SH-SY5Y (cell line): ENCODE measurements around the gene CCNF.

Experiments
- GATA2 ChIP-seq: IDR thresholded peaks from 2 replicates; pipeline ENCODE4 v1.6.1; 2011; ENCODE audit warnings: mild to moderate bottlenecking, low read depth, low read length
- GATA3 ChIP-seq: IDR thresholded peaks from 2 replicates; pipeline ENCODE4 v1.6.1; 2011; ENCODE audit warnings: low read depth, mild to moderate bottlenecking, low read length, moderate library complexity

DNA sequence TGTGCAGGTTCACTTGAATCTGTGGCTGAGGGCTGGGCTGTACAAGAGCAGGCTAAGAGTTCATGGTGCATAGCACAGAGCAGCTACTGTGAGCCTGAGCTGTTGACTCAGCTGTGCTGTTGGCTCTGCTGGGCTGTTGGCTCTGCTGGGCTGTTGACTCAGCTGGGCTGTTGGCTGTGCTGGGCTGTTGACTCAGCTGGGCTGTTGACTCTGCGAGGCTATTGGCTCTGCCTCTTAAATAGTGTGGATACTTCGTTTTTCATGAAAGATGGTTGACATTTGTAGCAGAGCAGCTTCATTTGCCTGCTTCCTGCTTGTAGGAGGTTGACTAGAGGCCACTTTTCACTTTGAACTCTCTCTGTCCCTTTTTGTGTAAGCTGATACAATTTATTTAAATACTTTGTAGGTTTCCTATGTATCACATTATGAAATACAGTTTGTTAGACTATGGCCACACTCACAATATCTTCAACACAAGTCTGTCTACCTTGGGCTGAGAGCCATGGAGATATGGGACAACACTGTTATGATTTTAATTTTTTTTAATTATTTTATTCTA is 40.3 kb upstream of the CCNF start:
- TF ChIP-seq GATA2 (no peak), GATA3 (no peak)
